ENCODE data around the gene MAL.

DNA sequence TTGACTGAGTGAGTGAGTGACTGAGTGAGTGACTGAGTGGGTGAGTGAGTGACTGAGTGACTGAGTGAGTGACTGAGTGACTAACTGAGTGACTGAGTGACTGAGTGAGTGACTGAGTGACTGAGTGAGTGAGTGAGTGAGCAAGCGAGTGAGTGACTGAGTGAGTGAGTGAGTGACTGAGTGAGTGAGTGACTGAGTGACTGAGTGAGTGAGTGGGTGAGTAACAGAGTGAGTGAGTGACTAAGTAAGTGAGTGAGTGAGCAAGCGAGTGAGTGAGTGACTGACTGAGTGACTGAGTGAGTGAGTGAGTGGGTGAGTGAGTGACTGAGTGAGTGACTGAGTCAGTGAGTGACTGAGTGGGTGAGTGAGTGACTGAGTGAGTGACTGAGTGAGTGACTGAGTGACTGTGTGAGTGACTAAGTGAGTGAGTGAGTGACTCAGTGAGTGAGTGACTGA is 11.9 kb downstream of the MAL start:
- TF ChIP-seq CTCF (conservative IDR thresholded peaks at IDR 0.05; ENCODE audit: low read depth, low read length) (no peak), EZH2phosphoT487 (IDR thresholded peaks at IDR 0.05; ENCODE audit: borderline replicate concordance, low read length) (no peak)
